HG03196 (cell line): ENCODE data around the gene GRPEL2.

Experiments
- ATAC-seq: cut with Tn5 transposase; IDR thresholded peaks from one replicate; pipeline ENCODE4 v1.9.1; 2021; ENCODE audit not compliant: unreplicated experiment

The GRPEL2 gene, protein sequence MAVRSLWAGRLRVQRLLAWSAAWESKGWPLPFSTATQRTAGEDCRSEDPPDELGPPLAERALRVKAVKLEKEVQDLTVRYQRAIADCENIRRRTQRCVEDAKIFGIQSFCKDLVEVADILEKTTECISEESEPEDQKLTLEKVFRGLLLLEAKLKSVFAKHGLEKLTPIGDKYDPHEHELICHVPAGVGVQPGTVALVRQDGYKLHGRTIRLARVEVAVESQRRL

DNA sequence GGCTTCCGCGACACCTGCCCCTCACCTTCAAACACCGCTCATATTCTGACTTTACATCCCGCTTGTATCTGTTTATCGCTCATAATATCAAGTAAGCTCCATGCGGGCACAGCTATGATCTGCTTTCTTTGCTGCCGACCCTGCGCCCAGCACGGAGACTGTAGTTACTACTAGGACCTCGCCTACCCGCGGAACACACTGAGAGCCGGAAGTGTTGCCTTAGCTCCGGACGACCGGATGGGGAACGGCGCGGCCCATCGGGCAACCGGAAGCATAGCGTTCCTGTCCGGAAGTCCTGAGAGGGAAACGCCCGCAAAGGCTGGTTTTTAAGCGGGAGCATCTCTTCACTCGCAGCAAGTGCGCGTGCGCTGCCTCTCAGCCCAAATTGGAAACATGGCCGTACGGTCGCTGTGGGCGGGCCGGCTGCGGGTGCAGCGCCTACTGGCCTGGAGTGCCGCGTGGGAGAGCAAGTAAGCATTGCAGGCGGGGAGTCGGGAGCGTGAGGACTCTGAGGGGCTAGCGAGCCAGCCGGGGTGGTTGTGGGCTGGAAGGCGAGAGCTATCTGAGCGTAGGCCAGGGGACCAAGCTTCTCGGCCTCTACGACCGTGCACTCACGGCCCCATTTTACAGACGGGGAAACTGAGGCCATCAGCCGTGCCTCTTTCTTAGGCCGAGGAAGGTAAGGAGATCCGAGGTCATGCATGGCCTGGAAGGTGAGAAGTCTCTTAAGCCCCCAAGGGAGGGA lies at the start of gene GRPEL2:
Gene GRPEL2, plus strand, starts transcription at position 353 of the 745 bp plus-strand sequence. Its CDS starts 41 bp downstream, at position 394.
- ATAC-seq, result peak; percentile 96

GRCh38 chr5:149297340-149298025 lies 47.8 kb upstream of the GRPEL2 start:
- ATAC-seq, result no peak

GRCh38 chr5:149298163-149298562 lies 47.1 kb upstream of the GRPEL2 start:
- ATAC-seq, result no peak

GRCh38 chr5:149298842-149299404 lies 46.4 kb upstream of the GRPEL2 start:
- no peak for ATAC-seq

DNA sequence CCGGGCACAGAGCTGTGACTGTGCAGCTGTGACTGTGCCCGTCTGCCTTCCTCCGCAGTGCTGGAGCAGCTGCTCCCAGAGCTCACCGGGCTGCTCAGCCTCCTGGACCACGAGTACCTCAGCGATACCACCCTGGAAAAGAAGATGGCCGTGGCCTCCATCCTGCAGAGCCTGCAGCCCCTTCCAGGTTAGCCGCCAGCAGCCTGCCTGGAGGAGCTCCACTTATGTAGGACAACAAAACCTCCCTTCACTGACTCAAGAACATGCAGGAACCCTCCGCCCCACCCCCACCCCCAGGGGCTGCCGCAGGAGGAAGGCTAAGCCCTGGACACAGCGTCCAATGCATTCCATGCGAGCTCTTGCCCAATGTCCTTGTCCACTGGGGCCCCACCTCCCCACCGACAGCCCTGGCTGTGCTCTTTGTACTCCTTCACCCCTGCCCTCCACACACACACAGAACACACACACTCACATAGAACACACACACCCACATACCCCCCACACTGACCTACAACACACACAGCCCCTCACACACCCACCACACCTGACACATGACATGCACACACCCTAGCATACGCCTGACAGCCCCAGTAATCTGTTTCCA lies 45.7 kb upstream of the GRPEL2 start:
- ATAC-seq, result no peak

GRCh38 chr5:149300441-149300840 lies 44.9 kb upstream of the GRPEL2 start:
- no peak for ATAC-seq

GRCh38 chr5:149301049-149301743 lies 44.1 kb upstream of the GRPEL2 start:
- ATAC-seq, result no peak

GRCh38 chr5:149301744-149302380 lies 43.4 kb upstream of the GRPEL2 start:
- ATAC-seq, result no peak

DNA sequence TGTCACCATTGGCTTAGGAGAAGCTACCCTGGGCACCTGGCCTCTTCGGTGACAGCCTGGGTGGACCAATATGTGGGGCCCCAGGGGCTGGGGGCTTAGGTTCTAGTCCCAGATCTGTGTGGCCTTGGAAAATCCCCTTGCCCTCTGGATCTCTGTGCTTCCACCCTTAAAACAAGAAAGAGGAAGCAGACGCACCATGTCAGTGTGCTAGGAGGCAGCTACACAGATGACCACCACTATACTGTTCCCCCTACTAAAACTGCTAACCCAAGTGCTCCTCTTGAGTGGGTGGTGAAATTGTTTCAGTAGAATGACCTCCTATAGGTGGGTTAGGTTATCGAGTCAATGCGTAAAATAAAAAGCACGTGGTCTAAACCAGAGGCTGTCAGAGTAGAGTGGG lies 42.7 kb upstream of the GRPEL2 start:
- no peak for ATAC-seq

GRCh38 chr5:149303210-149303609 lies 42.1 kb upstream of the GRPEL2 start:
- no peak for ATAC-seq

DNA sequence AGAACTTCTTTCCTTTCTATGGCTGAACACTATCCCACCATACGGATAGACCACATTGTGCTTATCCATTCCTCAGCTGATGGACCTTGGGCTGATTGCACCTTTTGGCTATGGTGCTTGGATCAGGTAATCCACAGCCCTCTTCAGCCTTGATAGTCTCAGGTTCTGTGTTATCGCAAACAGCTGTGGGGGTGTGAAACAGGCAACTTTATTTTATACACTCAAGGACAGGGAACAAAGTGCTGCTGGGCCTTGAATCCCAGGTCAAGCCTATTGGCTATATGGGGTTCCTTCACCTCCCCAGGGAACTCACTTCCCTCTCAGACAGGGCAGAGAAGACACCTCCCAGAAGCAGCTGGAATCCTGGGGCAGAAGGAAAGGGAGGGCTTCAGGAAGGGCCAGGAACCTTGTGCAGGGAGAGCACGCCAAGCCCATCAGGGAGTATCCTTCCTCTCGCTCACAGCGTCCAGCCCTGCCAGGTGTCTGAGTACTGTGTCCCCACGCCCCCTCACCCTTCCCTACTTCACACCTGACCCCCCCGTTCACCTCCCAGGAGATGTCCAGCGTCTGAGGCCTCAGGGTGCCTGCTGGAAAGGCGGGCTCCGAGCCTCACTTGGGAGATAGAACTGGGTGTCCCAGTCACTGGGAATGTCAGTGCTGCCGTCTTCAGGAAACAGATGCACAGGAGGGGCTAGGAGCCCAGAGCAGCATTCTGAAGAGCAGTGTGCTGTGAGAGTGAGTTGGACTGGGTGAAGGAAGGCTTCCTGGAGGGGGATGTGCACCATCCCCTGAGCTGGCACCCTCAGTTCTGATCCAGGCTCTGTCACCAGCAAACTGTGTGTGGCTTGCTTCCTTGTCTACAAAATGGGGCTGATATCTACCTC lies 40.9 kb upstream of the GRPEL2 start:
- ATAC-seq, result no peak

DNA sequence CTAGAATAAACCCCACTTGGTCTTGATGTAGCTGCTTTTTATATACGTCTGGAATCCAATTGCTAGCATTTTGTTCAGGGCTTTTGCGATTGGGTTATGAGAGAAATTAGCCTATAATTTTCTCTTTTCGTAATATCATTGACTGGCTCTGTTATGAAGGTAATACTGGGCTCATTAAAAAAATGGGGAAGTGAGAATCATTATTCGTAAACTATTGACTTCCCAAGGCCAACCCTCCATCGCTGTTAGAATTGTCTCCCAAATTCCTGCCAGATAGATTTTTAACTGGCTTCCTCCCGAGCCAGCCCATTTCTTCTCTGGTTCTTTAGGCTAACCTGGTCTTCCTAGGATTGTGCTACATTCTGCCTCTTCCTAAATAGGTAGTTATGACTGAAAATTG lies 35.9 kb upstream of the GRPEL2 start:
- no peak for ATAC-seq

DNA sequence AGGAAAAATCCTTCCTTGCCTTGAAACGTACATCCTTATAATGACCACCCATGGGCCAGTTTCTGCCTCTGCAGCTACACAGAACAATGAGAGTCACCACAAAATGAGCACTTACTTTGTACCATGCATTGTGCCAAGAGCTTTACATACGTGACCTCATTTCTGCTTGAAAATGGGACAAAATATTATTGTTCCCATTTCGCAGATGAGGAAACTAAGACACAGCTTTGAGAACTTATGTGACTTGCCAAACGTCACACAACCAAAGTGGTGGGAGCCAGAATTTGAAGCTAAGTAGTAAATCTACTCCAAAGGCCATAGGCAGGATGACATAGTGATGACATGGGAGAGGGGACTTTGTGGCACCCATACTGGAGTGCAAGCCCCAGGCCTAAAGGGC lies 34.8 kb upstream of the GRPEL2 start:
- ATAC-seq, result no peak

DNA sequence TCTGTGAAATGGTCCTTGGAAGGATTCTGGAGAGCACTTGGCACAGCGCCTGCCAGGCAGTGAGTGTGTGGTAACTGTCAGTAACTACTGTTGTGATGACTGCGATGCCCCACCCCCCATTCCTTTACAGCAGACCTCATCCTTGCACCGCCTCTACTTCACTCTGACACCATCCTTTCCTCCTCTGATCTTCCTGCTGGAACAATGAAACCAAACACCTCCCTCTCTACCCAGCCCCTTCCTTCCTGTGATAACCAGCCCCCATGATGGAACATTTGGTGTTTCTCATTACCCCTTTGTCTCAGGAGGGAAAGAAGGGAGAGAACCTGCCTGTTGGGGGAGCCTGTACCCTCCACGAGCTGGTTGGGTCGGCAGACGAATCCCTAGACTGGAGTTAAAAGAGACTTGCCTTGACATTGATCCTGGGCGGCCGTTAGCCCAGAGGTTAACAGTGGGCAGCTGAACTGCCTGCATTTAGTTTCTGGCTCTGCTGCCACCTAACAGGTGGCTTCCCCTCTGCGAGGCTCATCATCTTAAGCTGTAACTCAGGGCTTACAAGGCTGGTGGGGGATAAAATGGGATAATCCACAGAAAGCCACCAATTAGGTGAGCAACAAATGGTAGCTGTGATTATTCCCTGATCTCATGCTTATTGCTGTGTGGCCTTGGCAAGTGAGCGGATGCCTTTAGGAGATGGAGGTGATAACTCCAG lies 34.2 kb upstream of the GRPEL2 start:
- ATAC-seq, result no peak

- ATAC-seq, result no peak
These were observed 32.0 kb upstream of the GRPEL2 start for GRCh38 chr5:149313151-149313841.

DNA sequence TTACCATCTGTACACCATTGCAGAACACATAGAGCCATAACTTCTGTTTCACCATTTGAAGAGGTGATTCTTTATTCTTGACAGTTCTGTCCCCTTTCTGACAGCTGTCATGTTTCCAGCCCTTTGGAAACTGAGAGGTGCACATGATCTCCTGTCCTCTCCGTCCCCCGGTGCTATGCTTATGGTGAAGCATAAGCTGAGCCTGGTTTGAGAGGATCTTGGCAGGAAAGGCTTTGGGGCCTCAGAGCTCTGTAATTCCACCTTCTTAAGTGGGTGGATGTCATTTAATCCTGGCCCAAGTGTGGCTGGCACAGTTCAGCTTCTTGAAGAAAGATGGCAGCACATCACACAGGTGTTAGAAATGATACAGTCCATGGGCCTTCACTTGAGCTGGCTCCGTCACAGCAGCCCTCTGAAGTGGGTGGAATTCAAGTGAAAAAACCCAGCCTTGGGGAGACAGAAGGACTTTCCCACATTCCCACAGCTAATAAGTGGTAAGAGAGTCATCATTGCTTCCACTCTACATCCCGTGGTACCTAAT lies 30.7 kb upstream of the GRPEL2 start:
- ATAC-seq, result no peak

DNA sequence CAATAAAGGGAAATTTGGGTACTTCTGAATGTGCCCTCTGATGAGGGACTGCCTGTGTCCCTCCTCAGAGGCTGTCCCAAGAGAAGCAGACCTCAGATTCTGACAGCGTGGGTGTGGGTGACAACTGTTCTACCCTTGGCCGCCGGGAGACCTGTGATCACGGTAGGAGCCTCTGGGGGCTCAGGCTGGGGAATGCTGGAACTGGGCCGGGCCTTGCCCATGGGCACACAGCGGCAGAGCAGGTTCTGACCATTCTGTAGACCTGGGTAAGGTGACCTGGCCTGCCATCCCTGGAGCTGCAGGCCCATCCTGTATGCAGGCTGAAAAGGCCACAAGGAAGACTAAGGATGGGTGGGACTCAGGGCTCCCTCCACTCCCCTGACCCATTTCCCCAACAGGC lies 29.5 kb upstream of the GRPEL2 start:
- no peak for ATAC-seq
